C4-2B (cell line): Measurements from ENCODE around the gene PTK7.

Experiments
- H3K27ac ChIP-seq: fragments of 450-650 bp; 2 replicates; pipeline ENCODE4 v1.5.1; 2017
- CTCF ChIP-seq: fragments of 450-650 bp; conservative IDR thresholded peaks from 2 replicates; pipeline ENCODE4 v1.5.1; 2017; ENCODE audit warnings: mild to moderate bottlenecking
- ZFX ChIP-seq: fragments of 450-650 bp; IDR thresholded peaks from 2 replicates; pipeline ENCODE4 v1.6.1; 2017

PTK7 gene

GRCh38 chr6:43097098-43097489, 21.0 kb downstream of the PTK7 start:
- TF ChIP-seq ZFX (no peak), CTCF (no peak)
- H3K27ac ChIP-seq, result peak overlapping the region; percentile 67

- H3K27ac ChIP-seq, result peak overlapping the region; percentile 6
- TF ChIP-seq CTCF (no peak), ZFX (no peak)
These were observed 21.4 kb downstream of the PTK7 start for GRCh38 chr6:43097502-43097901.

DNA sequence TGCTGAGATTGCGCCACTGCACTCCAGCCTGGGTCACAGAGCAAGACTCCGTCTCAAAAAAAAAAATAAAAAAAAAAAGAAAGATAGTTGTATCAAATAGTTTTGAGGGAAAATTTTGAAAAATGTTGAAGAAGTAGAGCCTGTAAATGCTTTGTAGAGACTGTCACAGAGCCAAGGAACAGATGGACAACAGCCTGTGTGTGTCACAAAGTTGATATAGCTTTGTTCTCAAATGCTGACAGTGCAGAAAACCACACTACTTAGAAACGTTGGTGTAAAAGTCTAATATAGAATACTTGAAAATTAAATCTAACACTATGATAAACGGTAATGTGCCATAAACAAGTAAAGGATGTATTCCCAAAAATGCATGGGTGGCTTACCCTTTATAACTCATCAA, 25.4 kb downstream of the PTK7 start:
- H3K27ac ChIP-seq, result no peak overlapping the region
- TF ChIP-seq ZFX (no peak), CTCF (no peak)

- no peak for TF ChIP-seq CTCF
- TF ChIP-seq ZFX, result no peak
- no peak overlapping the region for H3K27ac ChIP-seq
These were observed 27.3 kb downstream of the PTK7 start for GRCh38 chr6:43103253-43103876.

DNA sequence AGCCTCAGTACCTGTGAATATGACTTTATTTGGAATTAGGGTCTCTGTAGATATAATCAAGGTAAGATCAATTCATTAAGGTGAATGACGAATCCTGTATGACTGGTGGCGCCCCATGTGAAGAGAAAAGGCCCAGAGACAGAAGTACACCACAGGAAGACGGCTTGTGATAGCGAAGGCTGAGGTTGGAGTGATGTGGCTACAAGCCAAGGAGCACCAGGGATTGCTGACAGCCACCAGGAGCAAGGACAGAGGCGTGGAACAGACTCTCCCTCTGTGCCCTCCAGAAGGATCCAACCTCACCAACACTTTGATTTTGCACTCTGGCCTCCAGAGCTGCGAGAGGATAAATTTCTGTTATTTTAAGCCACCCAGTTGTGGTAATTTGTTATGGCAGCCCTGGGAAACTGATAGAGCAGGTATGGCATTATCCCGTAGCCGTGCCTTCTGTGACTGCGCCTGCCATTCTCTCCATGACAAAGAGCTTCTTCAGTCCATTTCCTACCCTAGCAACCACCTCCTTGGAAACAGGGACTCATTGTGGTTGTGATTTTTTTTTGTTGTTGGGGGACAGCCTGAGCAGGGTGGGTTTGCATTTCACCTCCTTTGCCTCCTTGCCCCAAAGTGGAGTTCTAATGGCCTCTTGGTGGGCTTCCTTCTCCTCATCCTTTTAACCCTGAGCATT, 29.6 kb downstream of the PTK7 start:
- no peak overlapping the region for H3K27ac ChIP-seq
- no peak for TF ChIP-seq CTCF
- no peak for TF ChIP-seq ZFX

DNA sequence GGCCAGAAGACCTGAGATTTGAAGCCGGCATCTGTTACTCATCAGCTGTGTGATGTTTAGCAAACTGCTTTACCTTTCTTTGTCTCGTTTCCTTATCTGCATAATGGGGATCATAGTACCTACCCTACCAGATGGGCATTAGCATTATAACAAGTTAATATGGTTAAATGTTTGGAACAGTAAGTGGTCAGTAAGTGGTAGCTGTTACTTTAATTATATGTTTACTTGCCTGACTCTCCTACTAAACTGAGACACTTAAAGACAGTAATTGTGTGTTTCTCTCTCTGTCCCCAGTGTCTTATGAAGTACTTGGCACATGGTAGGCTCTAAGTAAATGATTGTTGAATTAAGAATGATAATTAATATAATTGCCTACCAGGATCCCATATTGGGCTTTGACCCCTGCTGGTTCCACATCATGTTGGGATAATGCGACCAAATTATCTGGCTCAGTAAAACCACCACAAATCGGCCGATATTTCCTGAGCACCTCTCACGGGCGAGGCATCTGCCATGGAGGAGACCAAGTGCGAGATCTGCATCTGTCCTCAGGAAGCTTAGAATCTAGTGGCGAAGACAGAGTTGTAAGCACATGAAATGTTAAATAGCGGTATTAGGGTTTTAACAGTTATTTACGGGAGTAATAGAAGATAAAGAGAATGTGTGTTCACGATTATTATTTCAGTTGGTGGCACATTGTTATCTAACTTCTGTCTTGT, 31.4 kb downstream of the PTK7 start:
- TF ChIP-seq CTCF, result no peak
- no peak for TF ChIP-seq ZFX
- no peak overlapping the region for H3K27ac ChIP-seq
